PC-3 (cell line): ENCODE measurements around the gene PSMA7. TPM values are rescaled to one million over a fixed set of nuclear protein-coding genes. Genes with fewer than 3 reads are reported as not detected.

Experiments
- ATAC-seq: fragments of 200-7000 bp; cut with Tn5 transposase; 2 replicates; pipeline ENCODE4 v1.9.1; 2020; ENCODE audit warnings: mild to moderate bottlenecking, moderate library complexity
- BruUV-seq: library from RNA; stranded (reverse); fragments of 400-500 nt; replicated peaks from 2 replicates; lab custom pipeline; 2021; lab: Mats Ljungman, UMichigan
- CTCF ChIA-PET: fragments of 300-600 bp; sonication (Branson Sonifier 250); formaldehyde crosslinking; loops from one replicate; lab custom pipeline; 2022; ENCODE audit warnings: antibody characterized with exemption; lab: Charles Lee
- POLR2A ChIA-PET: fragments of 300-600 bp; sonication (Branson Sonifier 250); formaldehyde crosslinking; loops from one replicate; lab custom pipeline; 2022; ENCODE audit warnings: antibody characterized with exemption; ENCODE audit not compliant: unreplicated experiment; lab: Charles Lee
- DNase-seq: peaks from one replicate; pipeline ENCODE4 v3.0.0-alpha.2; 2015
- H2AFZ ChIP-seq: fragments of 300-600 bp; sonication (generic); 2 replicates; pipeline ENCODE4 v1.6.0; 2016; ENCODE audit warnings: antibody characterized with exemption, low read length
- H3F3A ChIP-seq: fragments of 300-600 bp; sonication (generic); one replicate; pipeline ENCODE4 v1.6.0; 2017; ENCODE audit warnings: antibody characterized with exemption, low read length, control low read depth, mild to moderate bottlenecking; ENCODE audit not compliant: unreplicated experiment
- H3K27ac ChIP-seq: fragments of 300-600 bp; sonication (generic); 2 replicates; pipeline ENCODE4 v1.5.1; 2016; ENCODE audit warnings: mild to moderate bottlenecking, low read length
- H3K27me3 ChIP-seq: fragments of 300-600 bp; sonication (generic); 2 replicates; pipeline ENCODE4 v1.6.1; 2016; ENCODE audit warnings: low read length, mixed read lengths
- H3K36me3 ChIP-seq: fragments of 300-600 bp; sonication (generic); 2 replicates; pipeline ENCODE4 v1.6.1; 2016; ENCODE audit warnings: low read depth, mixed run types, low read length, mixed read lengths
- H3K4me1 ChIP-seq: fragments of 300-600 bp; sonication (generic); 2 replicates; pipeline ENCODE4 v1.5.1; 2016; ENCODE audit warnings: low read length; ENCODE audit not compliant: insufficient read depth
- H3K4me2 ChIP-seq: fragments of 300-600 bp; sonication (generic); 2 replicates; pipeline ENCODE4 v1.6.0; 2016; ENCODE audit warnings: low read length
- H3K4me3 ChIP-seq: fragments of 300-600 bp; sonication (generic); 2 replicates; pipeline ENCODE4 v1.5.1; 2016; ENCODE audit warnings: mild to moderate bottlenecking, low read length, mixed read lengths
- H3K79me2 ChIP-seq: fragments of 300-600 bp; sonication (generic); 2 replicates; pipeline ENCODE4 v1.6.1; 2017; ENCODE audit warnings: low read length, mixed read lengths
- H3K9ac ChIP-seq: fragments of 300-600 bp; sonication (generic); 2 replicates; pipeline ENCODE4 v1.6.0; 2016; ENCODE audit warnings: mild to moderate bottlenecking, low read length
- H3K9me2 ChIP-seq: fragments of 300-600 bp; sonication (generic); replicated peaks from 2 replicates; pipeline ENCODE4 v1.6.1; 2016; ENCODE audit warnings: mixed run types, low read length, mixed read lengths
- H3K9me3 ChIP-seq: fragments of 300-600 bp; sonication (generic); 2 replicates; pipeline ENCODE4 v1.6.1; 2016; ENCODE audit warnings: low read length, mixed read lengths
- H4K20me1 ChIP-seq: fragments of 300-600 bp; sonication (generic); 2 replicates; pipeline ENCODE4 v1.6.1; 2016; ENCODE audit warnings: low read length, mixed read lengths
- EZH2 ChIP-seq: fragments of 300-600 bp; sonication (generic); IDR thresholded peaks from one replicate; pipeline ENCODE4 v1.6.1; 2017; ENCODE audit warnings: antibody characterized with exemption, mild to moderate bottlenecking, low read length; ENCODE audit not compliant: unreplicated experiment
- EZH2phosphoT487 ChIP-seq: fragments of 300-600 bp; sonication (generic); IDR thresholded peaks from 2 replicates; pipeline ENCODE4 v1.6.1; 2018; ENCODE audit warnings: mild to moderate bottlenecking, antibody characterized with exemption, low read length, borderline replicate concordance
- intact Hi-C: fragments of 100-400 bp; cut with micrococcal nuclease; formaldehyde crosslinking; loops from 2 replicates; pipeline ENCODE4 v1.9.0; 2023
- total RNA-seq: library from RNA; depleted of rRNA; stranded (reverse); fragments of >200 nt; gene quantifications from 2 replicates; pipeline ENCODE4 v1.2.3, GENCODE V29; 2014
- TF ChIP-seq, protein P1 (sequence below): fragments of 300-600 bp; sonication (generic); conservative IDR thresholded peaks from 2 replicates; pipeline ENCODE4 v1.5.1; 2017; ENCODE audit warnings: antibody characterized with exemption, low read depth, mild to moderate bottlenecking, low read length

Gene PSMA7
- total RNA-seq, 1 experiment from 2014 or later = 751 TPM

GRCh38 chr20:62163986-62164762, 21.0 kb upstream of the PSMA7 start:
- no peaks in the 10 kb centered on the region for H3K9me3 ChIP-seq
- no peak overlapping the region for H3K9ac ChIP-seq
- H3K79me2 ChIP-seq = peaks cover 1% of the 10 kb centered on the region; the same call in 1 of the 2 replicates
- peaks cover 15% of the 10 kb centered on the region for H3K4me1 ChIP-seq
- intact Hi-C loops = no loop called here
- no peak overlapping the region for H3K4me2 ChIP-seq
- TF ChIP-seq, protein P1, sequence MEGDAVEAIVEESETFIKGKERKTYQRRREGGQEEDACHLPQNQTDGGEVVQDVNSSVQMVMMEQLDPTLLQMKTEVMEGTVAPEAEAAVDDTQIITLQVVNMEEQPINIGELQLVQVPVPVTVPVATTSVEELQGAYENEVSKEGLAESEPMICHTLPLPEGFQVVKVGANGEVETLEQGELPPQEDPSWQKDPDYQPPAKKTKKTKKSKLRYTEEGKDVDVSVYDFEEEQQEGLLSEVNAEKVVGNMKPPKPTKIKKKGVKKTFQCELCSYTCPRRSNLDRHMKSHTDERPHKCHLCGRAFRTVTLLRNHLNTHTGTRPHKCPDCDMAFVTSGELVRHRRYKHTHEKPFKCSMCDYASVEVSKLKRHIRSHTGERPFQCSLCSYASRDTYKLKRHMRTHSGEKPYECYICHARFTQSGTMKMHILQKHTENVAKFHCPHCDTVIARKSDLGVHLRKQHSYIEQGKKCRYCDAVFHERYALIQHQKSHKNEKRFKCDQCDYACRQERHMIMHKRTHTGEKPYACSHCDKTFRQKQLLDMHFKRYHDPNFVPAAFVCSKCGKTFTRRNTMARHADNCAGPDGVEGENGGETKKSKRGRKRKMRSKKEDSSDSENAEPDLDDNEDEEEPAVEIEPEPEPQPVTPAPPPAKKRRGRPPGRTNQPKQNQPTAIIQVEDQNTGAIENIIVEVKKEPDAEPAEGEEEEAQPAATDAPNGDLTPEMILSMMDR = no peak
- TF ChIP-seq EZH2phosphoT487 (no peak), EZH2 (no peak)
- peaks cover 29% of the 10 kb centered on the region for H3K36me3 ChIP-seq
- no peaks in the 10 kb centered on the region for H3K27me3 ChIP-seq
- CTCF ChIA-PET = no interaction called here
- no peaks in the 10 kb centered on the region for H3K9me2 ChIP-seq
- H2AFZ ChIP-seq = no peak overlapping the region
- no peak overlapping the region for H3K27ac ChIP-seq
- POLR2A ChIA-PET = no interaction called here
- no peak overlapping the region for H3K4me3 ChIP-seq
- BruUV-seq = no TSS peak
- no peaks in the 10 kb centered on the region for H3F3A ChIP-seq
- no peak for DNase-seq
- no peaks in the 10 kb centered on the region for H4K20me1 ChIP-seq
- ATAC-seq = no peak

DNA sequence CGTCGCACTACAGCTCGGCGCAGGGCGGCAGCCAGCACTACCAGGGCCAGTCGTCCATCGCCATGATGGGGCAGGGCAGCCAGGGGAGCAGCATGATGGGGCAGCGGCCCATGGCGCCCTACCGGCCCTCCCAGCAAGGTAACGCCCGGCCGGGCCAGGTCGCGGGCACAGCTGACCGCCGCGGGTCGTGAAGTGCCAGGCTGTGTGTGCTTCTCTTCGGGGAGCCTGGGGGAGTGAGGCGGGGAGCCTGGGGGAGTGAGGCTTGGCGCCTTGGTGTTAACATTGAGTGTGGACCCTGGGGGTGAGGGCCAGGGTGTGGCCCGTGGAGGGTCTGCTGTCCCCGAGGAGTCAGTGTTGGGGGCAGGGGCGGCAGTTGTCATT, 20.3 kb upstream of the PSMA7 start:
- Histone ChIP-seq H4K20me1 (no peaks in the 10 kb centered on the region), H3K9ac (no peak overlapping the region), H3K79me2 (peaks cover 8% of the 10 kb centered on the region), H3K4me3 (no peak overlapping the region), H3K4me2 (no peak overlapping the region), H2AFZ (no peak overlapping the region), H3K9me3 (no peaks in the 10 kb centered on the region), H3F3A (no peaks in the 10 kb centered on the region), H3K4me1 (peaks cover 17% of the 10 kb centered on the region), H3K9me2 (no peaks in the 10 kb centered on the region), H3K36me3 (peaks cover 24% of the 10 kb centered on the region), H3K27ac (no peak overlapping the region), H3K27me3 (no peaks in the 10 kb centered on the region)
- no TSS peak for BruUV-seq
- intact Hi-C loops = no loop called here
- ATAC-seq = no peak
- POLR2A ChIA-PET = no interaction called here
- no peak for DNase-seq
- TF ChIP-seq EZH2phosphoT487 = no peak
- TF ChIP-seq, protein P1 = no peak
- no peak for TF ChIP-seq EZH2
- CTCF ChIA-PET = no interaction called here

DNA sequence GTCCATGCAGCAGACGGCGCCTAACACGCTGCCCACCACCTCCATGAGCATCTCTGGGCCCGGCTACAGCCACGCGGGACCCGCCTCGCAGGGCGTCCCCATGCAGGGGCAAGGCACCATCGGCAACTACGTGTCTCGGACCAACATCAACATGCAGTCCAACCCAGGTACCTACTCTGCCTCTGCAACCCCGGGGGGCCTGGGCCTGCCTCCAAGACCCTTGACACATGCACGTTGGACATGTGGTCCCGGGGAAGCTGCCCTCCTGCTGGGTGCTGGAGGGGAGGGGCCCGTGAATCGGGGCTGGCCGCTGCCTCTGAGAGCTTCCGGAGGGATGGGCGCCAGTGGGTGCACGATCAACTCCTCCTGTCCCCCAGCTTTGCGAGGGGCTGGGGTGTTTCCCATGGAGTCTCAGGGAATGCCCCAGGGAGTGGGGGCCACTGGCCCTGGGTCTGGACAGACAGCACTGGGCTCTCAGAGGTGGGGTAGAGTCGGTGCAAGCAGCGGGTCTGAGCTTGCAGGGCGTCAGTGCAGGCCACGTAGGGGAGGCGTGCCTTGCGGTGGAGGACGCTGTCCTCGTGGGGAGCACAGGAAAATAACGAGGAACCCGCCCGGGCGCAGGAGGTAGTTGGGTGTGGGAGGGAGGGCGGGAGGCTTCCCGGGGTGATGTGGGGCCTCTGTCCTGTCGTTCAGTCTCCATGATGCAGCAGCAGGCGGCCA, 19.7 kb upstream of the PSMA7 start:
- ChIA-PET POLR2A (no interaction called here), CTCF (no interaction called here)
- Histone ChIP-seq H3K9ac (no peak overlapping the region), H3K4me3 (no peak overlapping the region), H3K4me1 (peaks cover 17% of the 10 kb centered on the region), H3K9me2 (no peaks in the 10 kb centered on the region), H3K9me3 (no peaks in the 10 kb centered on the region), H2AFZ (no peak overlapping the region), H4K20me1 (no peaks in the 10 kb centered on the region), H3K27me3 (no peaks in the 10 kb centered on the region), H3K27ac (no peak overlapping the region), H3K4me2 (no peak overlapping the region), H3F3A (no peaks in the 10 kb centered on the region), H3K79me2 (peaks cover 14% of the 10 kb centered on the region), H3K36me3 (peaks cover 24% of the 10 kb centered on the region)
- BruUV-seq = no TSS peak
- intact Hi-C loops = no loop called here
- no peak for TF ChIP-seq EZH2phosphoT487
- TF ChIP-seq, protein P1 = no peak
- TF ChIP-seq EZH2 = no peak
- DNase-seq (no peak), ATAC-seq (no peak)
